Measurements from ENCODE around the gene KIF1C. TPM values are rescaled to one million over a fixed set of nuclear protein-coding genes. Genes with fewer than 3 reads are reported as not detected.
"Not testable (repeated sequence)": the region's sequence is repeated elsewhere in the genome, so short reads cannot be mapped to it uniquely, and the experiment has no call there.

KIF1C gene
- total RNA-seq, 6 experiments from 2014 or later: 59.8 to 112 (median 99.3) TPM

DNA sequence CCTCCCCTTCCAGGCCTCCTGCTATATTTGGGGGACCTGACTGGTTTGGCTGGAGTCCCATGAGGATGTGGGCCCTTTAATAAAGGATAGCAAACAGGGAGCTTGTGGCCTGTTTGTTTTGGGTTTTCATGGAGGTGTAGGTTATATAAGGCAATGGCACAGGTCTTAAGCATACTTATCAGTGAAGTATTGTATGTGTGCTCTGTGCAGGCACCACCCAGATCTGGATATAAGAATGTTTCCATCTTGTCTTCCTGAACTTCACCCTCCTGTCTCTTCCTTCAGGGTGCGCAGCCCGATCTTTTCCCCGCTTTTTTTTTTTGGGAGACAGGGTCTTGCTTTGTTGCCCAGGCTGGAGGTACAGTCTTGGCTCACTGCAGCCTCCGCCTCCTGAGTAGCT, 26.9 kb downstream of the KIF1C start:
- DNase-seq (no peak), ATAC-seq (no peak)
- Histone ChIP-seq H3K27ac (no peak overlapping the region), H3K9me3 (no peaks in the 10 kb centered on the region), H3K4me3 (no peak overlapping the region), H3K36me3 (peaks cover 0 to 41% (median 25%) of the 10 kb centered on the region in 4 donors), H3K27me3 (no peaks in the 10 kb centered on the region), H3K4me1 (no peaks in the 10 kb centered on the region)
- TF ChIP-seq POLR2A (IDR thresholded peaks at IDR 0.05): no peak
- TF ChIP-seq, protein P1, sequence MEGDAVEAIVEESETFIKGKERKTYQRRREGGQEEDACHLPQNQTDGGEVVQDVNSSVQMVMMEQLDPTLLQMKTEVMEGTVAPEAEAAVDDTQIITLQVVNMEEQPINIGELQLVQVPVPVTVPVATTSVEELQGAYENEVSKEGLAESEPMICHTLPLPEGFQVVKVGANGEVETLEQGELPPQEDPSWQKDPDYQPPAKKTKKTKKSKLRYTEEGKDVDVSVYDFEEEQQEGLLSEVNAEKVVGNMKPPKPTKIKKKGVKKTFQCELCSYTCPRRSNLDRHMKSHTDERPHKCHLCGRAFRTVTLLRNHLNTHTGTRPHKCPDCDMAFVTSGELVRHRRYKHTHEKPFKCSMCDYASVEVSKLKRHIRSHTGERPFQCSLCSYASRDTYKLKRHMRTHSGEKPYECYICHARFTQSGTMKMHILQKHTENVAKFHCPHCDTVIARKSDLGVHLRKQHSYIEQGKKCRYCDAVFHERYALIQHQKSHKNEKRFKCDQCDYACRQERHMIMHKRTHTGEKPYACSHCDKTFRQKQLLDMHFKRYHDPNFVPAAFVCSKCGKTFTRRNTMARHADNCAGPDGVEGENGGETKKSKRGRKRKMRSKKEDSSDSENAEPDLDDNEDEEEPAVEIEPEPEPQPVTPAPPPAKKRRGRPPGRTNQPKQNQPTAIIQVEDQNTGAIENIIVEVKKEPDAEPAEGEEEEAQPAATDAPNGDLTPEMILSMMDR (IDR thresholded peaks at IDR 0.05): no peak
- 100% methylated on average over 3 of the region's 4 CpGs for WGBS (ENCODE audit: insufficient coverage, low coverage, low lambda C conversion rate, missing lambda C conversion rate)
- intact Hi-C loops (cut with DNase I): no loop called here

DNA sequence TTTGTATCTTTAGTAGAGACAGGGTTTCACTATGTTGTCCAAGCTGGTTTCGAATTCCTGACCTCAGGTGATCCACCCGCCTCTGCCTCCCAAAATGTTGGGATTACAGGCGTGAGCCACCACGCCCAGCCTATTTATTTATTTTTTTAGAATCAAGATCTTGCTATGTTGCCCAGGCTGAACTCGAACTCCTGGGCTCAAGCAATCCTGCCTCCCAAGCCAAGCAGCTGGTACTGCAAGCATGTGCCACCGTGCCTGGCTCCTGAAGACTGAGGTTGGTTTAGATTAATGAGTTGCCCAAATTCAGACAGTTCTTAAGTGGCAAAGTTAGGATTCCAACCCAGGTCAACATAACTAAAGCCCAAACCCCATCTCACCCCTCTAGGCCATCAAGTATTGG, 29.5 kb downstream of the KIF1C start:
- ATAC-seq (no peak), DNase-seq (no peak)
- TF ChIP-seq, protein P1 (IDR thresholded peaks at IDR 0.05): no peak
- TF ChIP-seq POLR2A (IDR thresholded peaks at IDR 0.05): no peak
- intact Hi-C loops (cut with DNase I): no loop called here
- Histone ChIP-seq H3K27ac (no peak overlapping the region), H3K36me3 (peaks cover 0 to 14% (median 7%) of the 10 kb centered on the region in 4 donors), H3K9me3 (no peaks in the 10 kb centered on the region), H3K4me1 (peaks cover 0 to 4% (median 1%) of the 10 kb centered on the region in 4 donors), H3K4me3 (no peak overlapping the region), H3K27me3 (no peaks in the 10 kb centered on the region)
- 93% methylated on average over 3 of the region's 6 CpGs for WGBS (ENCODE audit: insufficient coverage, low coverage, low lambda C conversion rate, missing lambda C conversion rate)

DNA sequence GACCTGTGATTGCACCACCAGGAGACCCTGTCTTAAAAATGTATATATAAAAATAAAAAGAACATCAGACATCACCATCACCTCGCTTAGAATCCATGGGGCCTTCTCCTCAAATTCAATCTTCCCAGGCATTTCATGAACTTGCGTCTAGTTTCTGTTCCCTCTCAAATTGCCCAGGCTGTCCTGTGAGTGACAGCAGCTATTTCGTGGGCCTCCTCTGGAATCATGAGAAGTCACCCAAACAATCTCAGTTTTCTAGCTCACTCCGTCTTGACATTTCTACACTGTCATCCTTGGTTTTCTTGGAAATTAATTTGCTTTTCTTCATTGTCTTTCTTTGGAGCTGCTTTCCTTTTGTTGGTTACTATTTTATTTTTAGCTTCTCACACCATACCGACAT, 30.2 kb downstream of the KIF1C start:
- no peak for DNase-seq
- Histone ChIP-seq H3K27me3 (no peaks in the 10 kb centered on the region), H3K27ac (no peak overlapping the region), H3K36me3 (peaks cover 0 to 8% (median 4%) of the 10 kb centered on the region in 4 donors), H3K4me1 (peaks cover 0 to 4% (median 1%) of the 10 kb centered on the region in 4 donors), H3K4me3 (no peak overlapping the region), H3K9me3 (no peaks in the 10 kb centered on the region)
- no peak for ATAC-seq
- 53% methylated on average over 5 of the region's 5 CpGs for WGBS (ENCODE audit: insufficient coverage, low coverage, low lambda C conversion rate, missing lambda C conversion rate)
- intact Hi-C loops (cut with DNase I): no loop called here
- TF ChIP-seq POLR2A (IDR thresholded peaks at IDR 0.05): no peak
- TF ChIP-seq, protein P1 (IDR thresholded peaks at IDR 0.05): no peak

DNA sequence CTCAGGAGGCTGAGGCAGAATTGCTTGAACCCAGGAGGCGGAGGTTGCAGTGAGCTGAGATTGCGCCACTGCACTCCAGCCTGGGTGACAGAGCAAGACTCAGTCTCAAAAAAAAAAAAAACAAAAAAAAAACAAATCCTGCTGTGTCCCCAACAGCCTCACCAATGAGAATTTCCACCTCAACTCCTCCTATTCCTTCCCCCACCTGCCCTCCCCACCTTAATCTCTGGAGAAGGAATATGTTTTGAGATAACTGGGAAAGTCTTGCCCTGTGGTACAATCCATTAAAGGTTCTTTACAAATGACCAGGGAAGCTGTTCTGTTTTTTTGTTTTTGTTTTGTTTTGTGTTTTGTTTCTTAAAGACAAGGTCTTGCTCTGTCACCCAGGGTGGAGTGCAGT, 32.4 kb downstream of the KIF1C start:
- DNase-seq; H3K4me3 ChIP-seq; H3K9me3 ChIP-seq; H3K36me3 ChIP-seq; H3K27me3 ChIP-seq; H3K27ac ChIP-seq; ATAC-seq; H3K4me1 ChIP-seq; intact Hi-C loops (cut with DNase I): not testable (repeated sequence)
- 50% methylated on average over 1 of the region's 2 CpGs for WGBS (ENCODE audit: insufficient coverage, low coverage, low lambda C conversion rate, missing lambda C conversion rate)

DNA sequence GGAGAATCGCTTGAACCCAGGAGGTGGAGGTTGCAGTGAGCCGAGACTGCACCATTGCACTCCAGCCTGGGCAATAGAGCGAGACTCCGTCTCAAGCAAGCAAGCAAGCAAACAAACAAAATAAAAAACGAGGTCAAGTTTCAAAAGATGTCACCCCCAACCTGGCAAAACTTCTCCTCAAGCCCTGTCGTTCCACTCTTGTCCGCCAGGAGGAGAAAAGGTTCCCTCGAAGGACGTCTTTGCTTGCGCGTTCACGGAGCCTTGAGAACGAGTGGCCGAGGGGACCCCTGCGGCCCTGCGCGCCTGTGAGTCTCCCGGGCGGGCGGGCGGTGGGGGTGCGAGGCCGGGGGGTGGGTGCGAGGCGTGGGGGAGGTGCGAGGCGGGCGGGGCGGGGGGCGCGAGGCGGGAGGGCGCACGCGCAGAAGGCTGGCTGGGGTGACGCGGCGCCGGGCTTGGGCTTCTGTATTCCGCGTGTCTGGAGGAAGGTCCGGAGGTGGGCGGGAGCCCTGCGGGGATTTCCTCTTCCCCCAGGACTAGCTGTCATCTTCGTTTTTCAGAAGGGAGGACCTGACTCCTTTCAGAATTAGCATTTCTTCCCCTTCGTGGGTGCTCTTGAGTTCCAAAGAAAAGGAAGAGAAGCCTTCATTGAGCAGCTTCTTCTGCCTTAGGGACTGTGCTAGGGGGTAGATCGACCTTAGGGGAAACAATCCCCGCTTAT, 33.8 kb downstream of the KIF1C start:
- H3K9me3 ChIP-seq: no peaks in the 10 kb centered on the region
- 7% methylated on average over 21 of the region's 48 CpGs for WGBS (ENCODE audit: insufficient coverage, low coverage, low lambda C conversion rate, missing lambda C conversion rate)
- peak overlapping the region; percentile 16 to 46 (median 32) for H3K4me3 ChIP-seq
- DNase-seq (peak; percentile 67 to 81 (median 76)), ATAC-seq (peak; percentile 74 to 87 (median 82))
- no peaks in the 10 kb centered on the region for H3K27me3 ChIP-seq
- peaks cover 0 to 4% (median 1%) of the 10 kb centered on the region in 4 donors for H3K4me1 ChIP-seq
- H3K36me3 ChIP-seq: no peaks in the 10 kb centered on the region
- TF ChIP-seq, protein P1 (IDR thresholded peaks at IDR 0.05): peak; percentile 60 to 66 (median 62)
- no peak for TF ChIP-seq POLR2A (IDR thresholded peaks at IDR 0.05)
- intact Hi-C loops (cut with DNase I): no loop called here
- peak overlapping the region in 1 of 3 donors; percentile 33 for H3K27ac ChIP-seq

Data from right lobe of liver (tissue), 6 donors.